Smooth muscle cell of the coronary artery (primary cell): ENCODE measurements around the gene PDE1A. TPM values are rescaled to one million over a fixed set of nuclear protein-coding genes. Genes with fewer than 3 reads are reported as not detected.

Experiments used
- total RNA-seq: library from RNA; depleted of rRNA; stranded (reverse); fragments of >200 nt; gene quantifications from 2 replicates; pipeline ENCODE4 v1.2.3, GENCODE V29; 2014; ENCODE audit warnings: low replicate concordance

Gene PDE1A
- total RNA-seq: 6.5 and 26.8 TPM in 2 replicates

DNA sequence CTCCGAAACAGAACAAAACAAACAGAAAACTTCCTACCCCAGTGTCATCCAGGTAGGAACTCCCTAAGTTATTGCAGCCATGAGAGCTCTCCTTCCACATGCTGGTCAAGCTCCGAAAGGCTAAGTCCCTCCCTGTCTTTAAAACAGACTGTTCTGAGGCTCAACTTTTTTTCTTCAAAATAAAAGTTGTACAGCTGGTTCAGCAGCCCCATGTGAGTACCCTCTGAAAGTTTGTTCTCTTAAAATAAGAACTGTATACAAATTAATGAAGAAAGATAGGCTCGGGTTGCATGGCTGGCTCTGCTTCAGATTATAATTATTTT, at the start of gene PDE1A:
TSS of gene PDE1A (minus strand) at position 119 of the 323 bp plus-strand sequence.

